K562 (cell line): ENCODE results near the gene PRR19. TPM values are rescaled to one million over a fixed set of nuclear protein-coding genes. Genes with fewer than 3 reads are reported as not detected.

ENCODE experiments used
- E2F8 ChIP-seq: fragments of 450-650 bp; IDR thresholded peaks from 2 replicates; pipeline ENCODE4 v1.7.1; 2018; ENCODE audit warnings: mild to moderate bottlenecking, low read depth; ENCODE audit not compliant: partially characterized antibody
- ELF4 ChIP-seq: fragments of 450-650 bp; formaldehyde crosslinking; IDR thresholded peaks from 2 replicates; pipeline ENCODE4 v1.4.0; 2022; ENCODE audit warnings: missing genetic modification characterization
- HNRNPH1 ChIP-seq: fragments of 200-400 bp; formaldehyde crosslinking; optimal IDR thresholded peaks from 2 replicates; pipeline ENCODE3; 2017; ENCODE audit warnings: low read depth, mild to moderate bottlenecking, low read length, moderate library complexity
- THAP12 ChIP-seq: fragments of 250-450 bp; sonication (Bioruptor Pico); IDR thresholded peaks from 2 replicates; pipeline ENCODE4 v1.9.0; 2021; ENCODE audit warnings: mild to moderate bottlenecking, inconsistent platforms
- ZBTB40 ChIP-seq, 2 experiments: fragments of 450-650 bp in 1 of 2; sonication (generic) in 1 of 2; formaldehyde crosslinking in 1 of 2; IDR thresholded peaks; 2 replicates each; pipeline versions ENCODE4 v1.7.1 to v1.9.0; 2016 to 2022; ENCODE audit warnings: inconsistent platforms in 1 of 2, mild to moderate bottlenecking in 1 of 2, missing genetic modification reagents in 1 of 2
- ZNF282 ChIP-seq: sonication (generic); formaldehyde crosslinking; IDR thresholded peaks from 2 replicates; pipeline ENCODE4 v1.8.1; 2023; ENCODE audit warnings: missing genetic modification reagents
- polyA plus RNA-seq, 8 experiments: library from polyadenylated mRNA; depleted of rRNA in 4 of 8; stranded (reverse) in 5 of 8; unstranded in 3 of 8; fragments of >200 nt; fragmentation: Nextera tagmentation in 2 of 8; fragmentation: Illumina TruSeq in 1 of 8; extraction: Ambion mirVana in 2 of 8; extraction: Trizol in 1 of 8; gene quantifications; 2 replicates each; pipeline versions ENCODE4 v1.2.1 to v1.2.3, GENCODE V29; 2011 to 2014; ENCODE audit warnings: inconsistent platforms in 1 of 8, missing spikeins in 1 of 8
- total RNA-seq, 7 experiments: library from RNA; depleted of rRNA in 6 of 7; stranded (reverse); fragments of >200 nt in 6 of 7; fragmentation: Illumina TruSeq in 2 of 7; extraction: Trizol in 2 of 7; gene quantifications; 2 replicates each; pipeline versions ENCODE4 v1.2.1 to v1.2.3, GENCODE V29; 2011 to 2021; ENCODE audit warnings: low replicate concordance in 1 of 7

Gene PRR19
- total and polyA plus RNA-seq, 9 of the 15 experiments (the other 6 are each of a cell fraction or from before 2014, with no cell fraction given): 0.10 to 1.6 (median 0.54) TPM

- TF ChIP-seq THAP12 (CRISPR knock-in tag) (no peak), ZBTB40 (IDR thresholded peaks at IDR 0.05) (no peak), ZBTB40 (CRISPR knock-in tag; IDR thresholded peaks at IDR 0.05) (no peak), ZNF282 (CRISPR knock-in tag) (no peak), ELF4 (no peak), HNRNPH1 (no peak), E2F8 (no peak)
- TF ChIP-seq, all 486 proteins: peak for 0
These were observed 23.3 kb upstream of the PRR19 start (continued) for GRCh38 chr19:42278452-42279154.
